Liver (tissue), 9 donors: Measurements from ENCODE around the gene SLC25A17. TPM values are rescaled to one million over a fixed set of nuclear protein-coding genes. Genes with fewer than 3 reads are reported as not detected.

Source experiments
- DNase-seq: peaks from one replicate; pipeline ENCODE4 v3.0.0-alpha.2; 2017; ENCODE audit warnings: low spot score
- H3K27ac ChIP-seq, 2 donors: one replicate each; pipeline ENCODE4 v1.7.0; 2013; ENCODE audit warnings: inconsistent platforms in 2 of 2, low read length in 2 of 2, control low read depth in 1 of 2, low read depth in 1 of 2, mild to moderate bottlenecking in 1 of 2
- H3K27me3 ChIP-seq, 4 donors: one replicate each; pipeline versions ENCODE4 v1.6.1 to v1.7.0; 2013; ENCODE audit warnings: low read length in 3 of 4, inconsistent platforms in 1 of 4, mild to moderate bottlenecking in 1 of 4, moderate library complexity in 1 of 4; ENCODE audit not compliant: control insufficient read depth in 4 of 4, insufficient read depth in 4 of 4
- H3K36me3 ChIP-seq, 4 donors: one replicate each; pipeline versions ENCODE4 v1.6.1 to v1.7.0; 2013; ENCODE audit warnings: low read length in 3 of 4, mild to moderate bottlenecking in 3 of 4, low read depth in 1 of 4, moderate library complexity in 1 of 4; ENCODE audit not compliant: control insufficient read depth in 4 of 4, insufficient read depth in 3 of 4
- H3K4me1 ChIP-seq, 4 donors: one replicate each; pipeline versions ENCODE4 v1.6.1 to v1.7.0; 2013; ENCODE audit warnings: low read length in 3 of 4, mild to moderate bottlenecking in 3 of 4, moderate library complexity in 1 of 4; ENCODE audit not compliant: control insufficient read depth in 4 of 4, insufficient read depth in 4 of 4
- H3K4me3 ChIP-seq, 3 donors: one replicate each; pipeline versions ENCODE4 v1.6.1 to v1.7.0; 2013; ENCODE audit warnings: low read length in 3 of 3, control low read depth in 1 of 3, low read depth in 1 of 3, mild to moderate bottlenecking in 1 of 3
- H3K9ac ChIP-seq, 2 donors: one replicate each; pipeline ENCODE4 v1.7.0; 2013; ENCODE audit warnings: low read length in 2 of 2, mild to moderate bottlenecking in 2 of 2, moderate library complexity in 2 of 2, control low read depth in 1 of 2, low read depth in 1 of 2
- H3K9me3 ChIP-seq, 4 donors: one replicate each; pipeline versions ENCODE4 v1.6.1 to v1.7.0; 2013; ENCODE audit warnings: low read length in 3 of 4; ENCODE audit not compliant: control insufficient read depth in 4 of 4
- ATF3 ChIP-seq: IDR thresholded peaks from 2 replicates; pipeline ENCODE4 v1.6.1; 2016; ENCODE audit warnings: antibody characterized with exemption
- EGR1 ChIP-seq, 2 donors: IDR thresholded peaks; 2 replicates each; pipeline ENCODE4 v1.6.1; 2016 to 2018; ENCODE audit warnings: antibody characterized with exemption in 2 of 2, low read depth in 2 of 2
- FOXA1 ChIP-seq: IDR thresholded peaks from 2 replicates; pipeline ENCODE4 v1.6.1; 2016; ENCODE audit warnings: antibody characterized with exemption
- FOXA2 ChIP-seq: IDR thresholded peaks from 2 replicates; pipeline ENCODE4 v1.6.1; 2016; ENCODE audit warnings: antibody characterized with exemption
- GABPA ChIP-seq, 2 donors: IDR thresholded peaks in 1 of 2; conservative IDR thresholded peaks in 1 of 2; 2 replicates each; pipeline ENCODE4 v1.6.1; 2016; ENCODE audit warnings: antibody characterized with exemption in 2 of 2, mild to moderate bottlenecking in 1 of 2, moderate library complexity in 1 of 2
- HNF4A ChIP-seq, 2 donors: conservative IDR thresholded peaks; 2 replicates each; pipeline ENCODE4 v1.6.1; 2016; ENCODE audit warnings: antibody characterized with exemption in 2 of 2, mild to moderate bottlenecking in 2 of 2
- HNF4G ChIP-seq: IDR thresholded peaks from 2 replicates; pipeline ENCODE4 v1.6.1; 2016; ENCODE audit warnings: antibody characterized with exemption
- JUND ChIP-seq, 2 donors: IDR thresholded peaks; 2 replicates each; pipeline ENCODE4 v1.6.1; 2016; ENCODE audit warnings: antibody characterized with exemption in 2 of 2
- NR2F2 ChIP-seq: IDR thresholded peaks from 2 replicates; pipeline ENCODE4 v1.6.1; 2016; ENCODE audit warnings: antibody characterized with exemption
- RAD21 ChIP-seq, 2 donors: IDR thresholded peaks; 2 replicates each; pipeline ENCODE4 v1.6.1; 2016; ENCODE audit warnings: antibody characterized with exemption in 2 of 2, mild to moderate bottlenecking in 2 of 2
- REST ChIP-seq: IDR thresholded peaks from 2 replicates; pipeline ENCODE4 v1.6.1; 2016; ENCODE audit warnings: antibody characterized with exemption, mild to moderate bottlenecking
- RXRA ChIP-seq, 2 donors: IDR thresholded peaks; 2 replicates each; pipeline ENCODE4 v1.6.1; 2017 to 2018; ENCODE audit warnings: antibody characterized with exemption in 2 of 2, mild to moderate bottlenecking in 1 of 2
- SP1 ChIP-seq: IDR thresholded peaks from 2 replicates; pipeline ENCODE4 v1.6.1; 2018; ENCODE audit warnings: antibody characterized with exemption, mild to moderate bottlenecking
- TAF1 ChIP-seq: conservative IDR thresholded peaks from 2 replicates; pipeline ENCODE4 v1.6.1; 2016; ENCODE audit warnings: antibody characterized with exemption, mild to moderate bottlenecking
- YY1 ChIP-seq: IDR thresholded peaks from 2 replicates; pipeline ENCODE4 v1.6.1; 2016; ENCODE audit warnings: antibody characterized with exemption, mild to moderate bottlenecking
- ZBTB33 ChIP-seq: IDR thresholded peaks from 2 replicates; pipeline ENCODE4 v1.6.1; 2016; ENCODE audit warnings: antibody characterized with exemption
- WGBS: extraction: QIAGEN DNeasy Blood & Tissue Kit; methylation state at CpG from one replicate; pipeline ENCODE4 v1.1.7; 2013; 5-methylcytosine and 5-hydroxymethylcytosine counted together
- polyA plus RNA-seq, 2 donors: library from polyadenylated mRNA; stranded (reverse) in 1 of 2; unstranded in 1 of 2; fragments of 200-250 nt in 1 of 2; fragments of >200 nt in 1 of 2; fragmentation: Nextera tagmentation in 1 of 2; extraction: Ambion mirVana in 1 of 2; gene quantifications; one replicate each; pipeline versions ENCODE4 v1.2.1 to v1.2.3, GENCODE V29; 2013 to 2015
- total RNA-seq, 2 donors: library from RNA; depleted of rRNA; stranded (reverse); fragments of >200 nt; gene quantifications; one replicate each; pipeline ENCODE4 v1.2.3, GENCODE V29; 2014
- TF ChIP-seq, protein P1 (sequence below): fragments of 150-350 bp; IDR thresholded peaks from 2 replicates; pipeline ENCODE4 v1.5.1; 2017; ENCODE audit warnings: improper control_type of control experiment, low read depth, low read length; ENCODE audit not compliant: missing input control
- TF ChIP-seq, protein P2 (sequence below): IDR thresholded peaks from 2 replicates; pipeline ENCODE4 v1.6.1; 2016; ENCODE audit warnings: antibody characterized with exemption
- donor health status: healthy.
- donor health status: healthy.
- donor health status: healthy.
- donor health status: healthy.
- donor health status: healthy.

The SLC25A17 gene
- total and polyA plus RNA-seq, 4 donors, result 7.3 to 17.5 (median 11.2) TPM

DNA sequence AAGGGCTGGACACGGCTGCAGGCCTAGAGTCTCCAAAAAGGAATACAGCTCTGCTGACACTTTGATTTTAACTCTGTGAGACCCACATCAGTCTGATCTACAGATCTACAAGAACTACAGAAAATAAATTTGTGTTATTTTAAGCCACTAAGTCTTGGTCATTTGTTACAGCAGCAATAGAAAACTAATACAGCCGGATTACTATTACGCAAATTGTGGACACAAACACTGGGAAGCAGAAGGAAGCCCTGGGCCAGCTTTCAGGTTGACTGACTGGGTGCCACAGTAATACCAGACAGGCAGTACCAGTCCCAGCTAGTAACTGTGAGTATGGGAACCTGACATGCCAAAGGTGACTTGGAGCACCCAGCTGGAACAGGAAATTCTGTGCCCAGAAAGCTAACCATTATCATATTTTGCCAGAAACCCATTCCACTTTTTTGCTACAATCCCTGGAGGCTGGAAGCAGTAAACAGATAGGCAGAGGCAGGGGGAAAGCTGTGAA lies 13.4 kb downstream of the SLC25A17 start:
- no peaks in the 10 kb centered on the region for H3K36me3 ChIP-seq
- no peak overlapping the region for H3K9ac ChIP-seq
- no peak for TF ChIP-seq TAF1
- TF ChIP-seq REST, result no peak
- no peak for TF ChIP-seq ATF3
- TF ChIP-seq HNF4G, result no peak
- TF ChIP-seq, protein P1, sequence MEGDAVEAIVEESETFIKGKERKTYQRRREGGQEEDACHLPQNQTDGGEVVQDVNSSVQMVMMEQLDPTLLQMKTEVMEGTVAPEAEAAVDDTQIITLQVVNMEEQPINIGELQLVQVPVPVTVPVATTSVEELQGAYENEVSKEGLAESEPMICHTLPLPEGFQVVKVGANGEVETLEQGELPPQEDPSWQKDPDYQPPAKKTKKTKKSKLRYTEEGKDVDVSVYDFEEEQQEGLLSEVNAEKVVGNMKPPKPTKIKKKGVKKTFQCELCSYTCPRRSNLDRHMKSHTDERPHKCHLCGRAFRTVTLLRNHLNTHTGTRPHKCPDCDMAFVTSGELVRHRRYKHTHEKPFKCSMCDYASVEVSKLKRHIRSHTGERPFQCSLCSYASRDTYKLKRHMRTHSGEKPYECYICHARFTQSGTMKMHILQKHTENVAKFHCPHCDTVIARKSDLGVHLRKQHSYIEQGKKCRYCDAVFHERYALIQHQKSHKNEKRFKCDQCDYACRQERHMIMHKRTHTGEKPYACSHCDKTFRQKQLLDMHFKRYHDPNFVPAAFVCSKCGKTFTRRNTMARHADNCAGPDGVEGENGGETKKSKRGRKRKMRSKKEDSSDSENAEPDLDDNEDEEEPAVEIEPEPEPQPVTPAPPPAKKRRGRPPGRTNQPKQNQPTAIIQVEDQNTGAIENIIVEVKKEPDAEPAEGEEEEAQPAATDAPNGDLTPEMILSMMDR, result no peak
- no peak for TF ChIP-seq RAD21 (IDR thresholded peaks at IDR 0.05)
- TF ChIP-seq, protein P2, sequence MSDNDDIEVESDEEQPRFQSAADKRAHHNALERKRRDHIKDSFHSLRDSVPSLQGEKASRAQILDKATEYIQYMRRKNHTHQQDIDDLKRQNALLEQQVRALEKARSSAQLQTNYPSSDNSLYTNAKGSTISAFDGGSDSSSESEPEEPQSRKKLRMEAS, result no peak
- no peak for TF ChIP-seq NR2F2
- TF ChIP-seq SP1, result no peak
- TF ChIP-seq JUND (IDR thresholded peaks at IDR 0.05), result no peak
- TF ChIP-seq GABPA (IDR thresholded peaks at IDR 0.05 in 1 of 2, conservative IDR thresholded peaks at IDR 0.05 in 1 of 2), result no peak
- TF ChIP-seq FOXA2, result no peak
- TF ChIP-seq EGR1 (IDR thresholded peaks at IDR 0.05; ENCODE audit: low read depth in 2 of 2), result no peak
- no peak for TF ChIP-seq RXRA (IDR thresholded peaks at IDR 0.05)
- TF ChIP-seq ZBTB33, result no peak
- no peak for TF ChIP-seq HNF4A (conservative IDR thresholded peaks at IDR 0.05)
- TF ChIP-seq YY1, result no peak
- no peak for TF ChIP-seq FOXA1
- no peaks in the 10 kb centered on the region for H3K9me3 ChIP-seq
- no peak overlapping the region for H3K4me3 ChIP-seq
- 98% methylated on average over 3 of the region's 3 CpGs for whole genome bisulfite sequencing
- DNase-seq, result no peak
- no peak overlapping the region for H3K27ac ChIP-seq
- peaks cover 0 to 2% (median 0%) of the 10 kb centered on the region in 4 donors for H3K4me1 ChIP-seq
- no peaks in the 10 kb centered on the region for H3K27me3 ChIP-seq
